ENCODE measurements around the gene SLC22A16.

- no peak for TF ChIP-seq CTCF (IDR thresholded peaks at IDR 0.05; ENCODE audit: poor library complexity)
- no peak for TF ChIP-seq EZH2 (IDR thresholded peaks at IDR 0.05; ENCODE audit: borderline replicate concordance)
- no peak for TF ChIP-seq EZH2phosphoT487 (IDR thresholded peaks at IDR 0.05; ENCODE audit: low read depth, severe bottlenecking, unreplicated experiment)
Observed at GRCh38 chr6:110389689-110390382, 86.6 kb downstream of the SLC22A16 start.
